GM12801 (cell line): ENCODE measurements around the gene SNRPB.

Source experiments
- TF ChIP-seq, protein P1 (sequence below): IDR thresholded peaks from one replicate; pipeline ENCODE4 v1.5.1; 2011; ENCODE audit warnings: control low read depth; ENCODE audit not compliant: insufficient read length; ENCODE audit errors: extremely low read depth

Gene SNRPB

DNA sequence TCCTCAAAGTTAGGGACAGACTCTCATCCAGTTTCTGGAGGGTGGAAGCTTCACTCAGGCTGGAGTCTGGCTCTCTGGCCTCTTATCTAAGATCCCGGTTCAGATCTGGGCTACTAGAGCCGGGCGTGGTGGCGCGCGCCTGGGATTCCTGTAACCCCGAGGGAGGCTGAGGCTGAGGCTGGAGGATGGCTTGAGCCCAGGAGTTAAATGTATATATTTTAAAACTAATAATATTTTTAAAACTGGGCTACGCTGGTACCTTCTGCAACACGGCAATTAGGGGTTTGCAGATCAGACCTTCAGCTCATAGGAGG, 38.8 kb upstream of the SNRPB start:
- TF ChIP-seq, protein P1, sequence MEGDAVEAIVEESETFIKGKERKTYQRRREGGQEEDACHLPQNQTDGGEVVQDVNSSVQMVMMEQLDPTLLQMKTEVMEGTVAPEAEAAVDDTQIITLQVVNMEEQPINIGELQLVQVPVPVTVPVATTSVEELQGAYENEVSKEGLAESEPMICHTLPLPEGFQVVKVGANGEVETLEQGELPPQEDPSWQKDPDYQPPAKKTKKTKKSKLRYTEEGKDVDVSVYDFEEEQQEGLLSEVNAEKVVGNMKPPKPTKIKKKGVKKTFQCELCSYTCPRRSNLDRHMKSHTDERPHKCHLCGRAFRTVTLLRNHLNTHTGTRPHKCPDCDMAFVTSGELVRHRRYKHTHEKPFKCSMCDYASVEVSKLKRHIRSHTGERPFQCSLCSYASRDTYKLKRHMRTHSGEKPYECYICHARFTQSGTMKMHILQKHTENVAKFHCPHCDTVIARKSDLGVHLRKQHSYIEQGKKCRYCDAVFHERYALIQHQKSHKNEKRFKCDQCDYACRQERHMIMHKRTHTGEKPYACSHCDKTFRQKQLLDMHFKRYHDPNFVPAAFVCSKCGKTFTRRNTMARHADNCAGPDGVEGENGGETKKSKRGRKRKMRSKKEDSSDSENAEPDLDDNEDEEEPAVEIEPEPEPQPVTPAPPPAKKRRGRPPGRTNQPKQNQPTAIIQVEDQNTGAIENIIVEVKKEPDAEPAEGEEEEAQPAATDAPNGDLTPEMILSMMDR, result no peak

DNA sequence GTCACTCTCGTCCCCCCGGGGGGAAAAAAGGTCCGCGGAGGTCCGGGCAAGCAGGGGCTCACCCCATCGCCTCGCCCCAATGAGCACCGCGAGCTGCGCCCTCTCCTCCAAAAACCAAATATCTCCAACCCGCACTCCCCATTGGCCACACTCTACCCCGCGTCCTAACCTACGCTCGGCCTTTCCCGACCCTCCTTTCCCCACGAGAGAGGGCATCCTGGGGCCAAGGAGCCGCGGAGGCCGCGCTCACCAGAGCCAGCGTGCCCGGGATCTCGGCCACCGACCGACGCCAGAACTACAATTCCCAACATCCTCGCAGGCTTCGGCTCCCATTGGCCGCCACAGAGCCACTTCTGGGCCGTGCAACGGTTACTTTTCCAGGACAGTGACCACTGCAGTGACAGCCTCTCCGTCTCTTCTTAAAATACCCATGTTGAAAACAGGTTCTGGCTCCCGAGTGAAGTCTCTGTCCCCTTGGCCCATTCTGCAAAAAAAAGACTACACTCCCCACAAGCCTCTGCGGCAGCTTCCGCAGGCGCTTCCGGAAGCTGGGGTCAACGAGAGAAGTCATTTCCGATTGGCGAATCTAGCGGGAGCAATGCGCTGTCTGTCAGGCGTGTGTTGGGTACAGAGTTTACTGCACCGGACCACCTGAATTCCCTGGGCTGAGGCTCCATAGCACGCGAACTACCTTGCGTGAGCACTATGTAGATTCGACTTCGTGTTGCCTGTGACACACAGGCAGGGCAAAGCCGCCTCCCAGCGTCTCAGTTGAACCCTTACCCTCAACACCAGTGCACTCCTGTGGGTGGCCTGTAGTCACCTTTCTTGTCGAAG, 38.3 kb upstream of the SNRPB start, which contains the start of gene ZNF343:
TSS of gene ZNF343 (minus strand) at position 285 of the 837 bp plus-strand sequence. CDS start 15,020 bp downstream, outside the sequence.
- TF ChIP-seq, protein P1, result no peak

DNA sequence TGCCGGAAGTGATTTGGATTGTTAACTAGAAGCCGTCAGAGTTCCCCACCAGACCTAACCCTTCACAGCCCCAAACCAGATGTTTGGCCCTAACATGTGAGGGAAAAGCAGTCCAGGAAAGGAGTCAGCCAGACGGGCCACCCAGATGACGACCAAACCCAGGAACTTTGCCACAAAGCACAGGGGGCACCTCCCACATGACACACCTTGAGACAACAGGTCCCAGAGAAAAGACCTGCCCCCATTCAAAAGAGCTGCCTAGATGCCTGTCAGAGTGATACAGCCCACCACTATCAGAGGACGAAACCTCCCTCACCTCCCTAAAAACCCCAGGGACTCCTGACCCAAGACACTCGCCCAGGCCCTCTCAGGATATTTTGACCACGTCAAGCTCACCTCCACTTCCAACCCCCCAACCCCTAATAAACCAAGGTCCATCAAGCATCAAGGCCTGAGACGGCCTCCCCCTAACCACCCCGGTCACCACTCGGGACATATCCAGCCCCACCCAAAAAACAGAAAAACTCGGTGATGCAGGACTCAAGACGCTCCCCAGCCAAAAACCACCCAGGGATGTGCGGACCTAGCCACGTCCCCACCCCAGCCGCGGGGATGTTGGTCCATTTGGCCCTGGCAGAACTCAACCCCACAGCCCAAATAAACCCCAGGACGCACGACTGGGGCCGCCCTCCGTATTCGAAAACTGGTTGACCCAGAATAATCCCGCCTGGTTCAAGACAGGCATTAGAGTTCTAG, 37.5 kb upstream of the SNRPB start:
- TF ChIP-seq, protein P1, result no peak

DNA sequence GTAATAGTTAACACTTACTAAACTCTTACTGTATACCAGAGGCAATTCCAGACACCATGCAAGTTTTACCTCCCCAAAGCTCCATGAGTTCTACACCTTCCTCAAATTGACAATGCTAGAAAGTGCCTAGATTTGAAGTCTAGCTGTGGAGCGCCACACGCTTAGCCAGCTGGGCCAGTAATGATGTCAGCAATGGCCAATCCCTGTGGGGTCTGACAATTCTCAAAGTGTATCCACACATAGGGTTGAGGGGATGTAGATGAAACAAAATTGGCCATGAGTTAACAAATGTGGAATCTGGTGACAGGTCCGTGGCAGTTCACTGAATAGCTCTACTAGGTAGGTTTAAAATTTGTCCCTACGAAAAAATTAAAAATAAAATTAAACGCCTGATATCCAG, 36.9 kb upstream of the SNRPB start:
- TF ChIP-seq, protein P1, result no peak

DNA sequence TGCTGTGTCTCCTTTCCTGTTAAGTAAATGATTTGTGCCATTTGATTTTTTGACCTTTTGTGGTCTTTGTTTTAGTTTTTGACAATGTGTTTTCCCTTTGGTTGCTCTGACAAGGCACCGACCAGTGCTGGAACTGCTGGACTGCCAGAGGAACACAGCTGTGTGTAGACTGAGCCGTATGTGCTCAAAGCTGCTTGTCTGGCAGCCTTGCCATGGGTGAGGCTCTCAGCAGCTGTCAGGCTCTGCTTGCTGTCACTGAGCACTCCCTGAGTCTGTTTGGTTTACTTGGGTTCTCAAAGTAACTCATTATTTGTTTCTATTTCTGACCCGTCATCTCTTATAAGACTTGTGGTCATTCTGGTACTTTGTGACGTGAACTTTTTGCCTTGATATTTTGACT, 15.1 kb upstream of the SNRPB start:
- TF ChIP-seq, protein P1, result no peak

DNA sequence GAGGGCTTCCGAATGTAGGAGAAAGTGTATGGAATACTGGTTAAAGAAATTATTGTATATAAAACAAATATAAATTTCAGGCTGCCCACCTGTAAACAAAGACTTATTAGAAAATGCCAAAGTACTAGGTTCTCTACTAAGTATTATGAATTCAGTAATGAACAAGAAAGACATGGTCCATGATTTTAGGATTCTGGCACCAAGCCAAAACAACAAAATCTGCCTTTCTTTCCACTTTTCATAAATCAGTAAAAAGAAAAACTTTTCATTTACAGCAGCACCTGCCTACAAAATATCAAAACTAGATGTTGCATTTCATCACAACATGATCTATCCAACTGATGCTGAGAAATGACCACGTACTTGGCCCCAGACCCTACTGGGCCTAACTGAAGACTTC, 14.5 kb upstream of the SNRPB start:
- TF ChIP-seq, protein P1, result no peak

DNA sequence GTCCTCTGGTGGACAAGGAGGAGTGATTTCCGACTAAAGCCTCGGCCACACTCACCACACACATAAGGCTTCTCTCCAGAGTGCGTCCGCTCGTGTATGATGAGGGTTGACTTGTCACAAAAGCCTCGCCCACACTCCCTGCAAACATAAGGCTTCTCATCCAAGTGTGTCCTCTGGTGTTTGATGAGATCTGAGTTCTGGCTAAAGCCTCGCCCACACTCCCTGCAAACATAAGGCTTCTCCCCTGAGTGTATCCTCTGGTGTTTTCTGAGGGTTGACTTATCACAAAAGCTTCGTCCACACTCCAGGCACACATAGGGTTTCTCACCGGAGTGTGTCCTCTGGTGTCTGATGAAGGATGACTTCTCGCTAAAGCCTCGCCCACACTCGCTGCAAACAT, 12.9 kb upstream of the SNRPB start:
- TF ChIP-seq, protein P1, result no peak
